Chondrocyte (in vitro differentiated cells): ENCODE data around the gene KRT16. TPM values are rescaled to one million over a fixed set of nuclear protein-coding genes. Genes with fewer than 3 reads are reported as not detected.

Experiments
- DNase-seq: peaks from one replicate; pipeline ENCODE4 v3.0.0; 2021; ENCODE audit warnings: mixed read lengths, low spot score
- H3K27ac Mint-ChIP-seq: one replicate; pipeline ENCODE4 v1.8.0; 2021; ENCODE audit warnings: mild to moderate bottlenecking, moderate library complexity, mixed read lengths; ENCODE audit not compliant: unreplicated experiment
- H3K27me3 Mint-ChIP-seq: 2 replicates; pipeline ENCODE4 v1.8.0; 2021; ENCODE audit warnings: low read depth, mixed read lengths
- H3K36me3 Mint-ChIP-seq: 2 replicates; pipeline ENCODE4 v1.8.0; 2021; ENCODE audit warnings: low read depth, mixed read lengths
- H3K4me1 Mint-ChIP-seq: 2 replicates; pipeline ENCODE4 v1.8.0; 2021; ENCODE audit warnings: low read depth, mild to moderate bottlenecking, mixed read lengths
- H3K4me3 Mint-ChIP-seq: one replicate; pipeline ENCODE4 v1.8.0; 2021; ENCODE audit warnings: mild to moderate bottlenecking, moderate library complexity, mixed read lengths; ENCODE audit not compliant: unreplicated experiment
- H3K9me3 Mint-ChIP-seq: 2 replicates; pipeline ENCODE4 v1.8.0; 2021; ENCODE audit warnings: low read depth, mixed read lengths
- total RNA-seq: library from RNA; stranded (reverse); gene quantifications from 3 replicates; pipeline ENCODE4 v1.2.1, GENCODE V29; 2021
- TF ChIP-seq, protein P1 (sequence below): fragments of 200-600 bp; sonication (generic); IDR thresholded peaks from 2 replicates; pipeline ENCODE4 v1.5.0; 2021; ENCODE audit warnings: antibody characterized with exemption, mild to moderate bottlenecking, moderate library complexity

The KRT16 gene
- total RNA-seq, 1 donor from 2014 or later = 5.9 TPM

DNA sequence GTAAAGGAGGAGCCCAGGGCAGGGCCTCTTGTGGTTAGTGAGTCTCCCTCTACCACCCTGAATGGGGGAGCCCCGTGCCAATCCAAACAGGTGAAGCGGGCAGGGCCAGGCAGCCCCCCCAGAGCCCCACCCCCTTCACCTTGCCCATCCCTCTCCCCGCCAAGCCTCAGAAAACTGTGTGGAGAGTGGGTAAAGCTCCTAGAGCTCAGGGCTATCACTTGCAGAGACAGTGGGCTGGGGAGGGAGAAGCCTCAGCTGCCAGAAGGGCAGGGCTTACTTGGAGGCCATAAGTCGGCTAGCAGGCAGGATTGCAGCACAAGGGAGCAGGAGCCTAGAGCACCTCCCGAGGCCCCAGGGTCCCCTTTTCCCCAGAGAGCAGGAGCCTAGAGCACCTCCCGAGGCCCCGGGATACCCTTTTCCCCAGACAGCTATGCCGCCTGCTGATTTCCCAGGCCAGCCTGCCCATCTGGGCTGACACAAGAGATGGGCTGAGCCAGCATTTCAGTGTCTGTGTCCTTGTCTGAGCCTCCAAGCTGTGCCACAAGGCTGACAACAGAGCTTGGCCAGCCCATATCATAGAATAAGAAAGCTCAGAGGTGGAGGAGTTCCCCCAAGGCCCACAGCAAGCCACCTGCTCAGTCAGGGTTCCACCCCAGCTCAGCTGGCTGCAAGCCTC lies 19.1 kb downstream of the KRT16 start:
- Mint-ChIP-seq H3K27me3 (peaks cover 28% of the 10 kb centered on the region), H3K27ac (no peak overlapping the region)

DNA sequence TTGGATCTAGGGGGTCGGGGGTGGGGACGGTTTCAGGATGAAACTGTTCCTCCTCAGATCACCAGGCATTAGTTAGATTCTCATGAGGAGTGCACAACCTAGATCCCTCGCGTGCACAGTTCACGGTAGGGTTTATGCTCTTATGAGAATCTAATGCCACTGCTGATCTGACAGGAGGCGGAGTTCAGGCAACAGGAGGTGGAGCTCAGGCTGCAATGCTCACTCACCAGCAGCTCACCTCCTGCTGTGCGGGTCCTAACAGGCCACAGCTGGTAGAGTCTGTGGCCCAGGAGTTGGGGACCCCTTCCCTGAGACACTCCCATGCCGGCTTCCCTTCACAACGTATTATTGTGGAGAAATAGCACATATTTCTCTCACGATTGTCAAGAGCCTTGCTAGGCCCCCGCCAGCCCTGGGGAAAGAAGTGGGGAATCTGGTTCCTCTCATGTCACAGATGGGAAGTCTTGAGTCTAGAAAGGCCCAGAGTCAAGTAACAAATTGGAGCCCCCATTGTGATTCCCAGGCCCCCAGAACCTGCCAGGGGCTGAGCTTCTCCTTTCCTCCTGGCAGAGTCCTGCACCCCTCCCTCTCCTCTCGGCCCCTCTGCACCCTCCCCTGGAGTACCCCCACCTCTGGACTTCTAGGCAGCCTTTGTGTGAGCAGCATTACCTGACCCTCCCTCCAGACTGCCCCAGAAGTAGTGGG lies 19.8 kb downstream of the KRT16 start:
- peaks cover 6% of the 10 kb centered on the region for H3K4me1 Mint-ChIP-seq
- H3K9me3 Mint-ChIP-seq = peaks cover 5% of the 10 kb centered on the region
- no peak overlapping the region for H3K27ac Mint-ChIP-seq
- H3K4me3 Mint-ChIP-seq = no peak overlapping the region
- no peak for DNase-seq
- peaks cover 28% of the 10 kb centered on the region for H3K27me3 Mint-ChIP-seq
- H3K36me3 Mint-ChIP-seq = peaks cover 4% of the 10 kb centered on the region
- TF ChIP-seq, protein P1, sequence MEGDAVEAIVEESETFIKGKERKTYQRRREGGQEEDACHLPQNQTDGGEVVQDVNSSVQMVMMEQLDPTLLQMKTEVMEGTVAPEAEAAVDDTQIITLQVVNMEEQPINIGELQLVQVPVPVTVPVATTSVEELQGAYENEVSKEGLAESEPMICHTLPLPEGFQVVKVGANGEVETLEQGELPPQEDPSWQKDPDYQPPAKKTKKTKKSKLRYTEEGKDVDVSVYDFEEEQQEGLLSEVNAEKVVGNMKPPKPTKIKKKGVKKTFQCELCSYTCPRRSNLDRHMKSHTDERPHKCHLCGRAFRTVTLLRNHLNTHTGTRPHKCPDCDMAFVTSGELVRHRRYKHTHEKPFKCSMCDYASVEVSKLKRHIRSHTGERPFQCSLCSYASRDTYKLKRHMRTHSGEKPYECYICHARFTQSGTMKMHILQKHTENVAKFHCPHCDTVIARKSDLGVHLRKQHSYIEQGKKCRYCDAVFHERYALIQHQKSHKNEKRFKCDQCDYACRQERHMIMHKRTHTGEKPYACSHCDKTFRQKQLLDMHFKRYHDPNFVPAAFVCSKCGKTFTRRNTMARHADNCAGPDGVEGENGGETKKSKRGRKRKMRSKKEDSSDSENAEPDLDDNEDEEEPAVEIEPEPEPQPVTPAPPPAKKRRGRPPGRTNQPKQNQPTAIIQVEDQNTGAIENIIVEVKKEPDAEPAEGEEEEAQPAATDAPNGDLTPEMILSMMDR = no peak

More for the DNA sequence above, 19.1 kb downstream of the KRT16 start:
- TF ChIP-seq, protein P1 = no peak
- Mint-ChIP-seq H3K4me3 (no peak overlapping the region), H3K4me1 (peaks cover 3% of the 10 kb centered on the region), H3K36me3 (peaks cover 4% of the 10 kb centered on the region), H3K9me3 (peaks cover 5% of the 10 kb centered on the region)
- no peak for DNase-seq

DNA sequence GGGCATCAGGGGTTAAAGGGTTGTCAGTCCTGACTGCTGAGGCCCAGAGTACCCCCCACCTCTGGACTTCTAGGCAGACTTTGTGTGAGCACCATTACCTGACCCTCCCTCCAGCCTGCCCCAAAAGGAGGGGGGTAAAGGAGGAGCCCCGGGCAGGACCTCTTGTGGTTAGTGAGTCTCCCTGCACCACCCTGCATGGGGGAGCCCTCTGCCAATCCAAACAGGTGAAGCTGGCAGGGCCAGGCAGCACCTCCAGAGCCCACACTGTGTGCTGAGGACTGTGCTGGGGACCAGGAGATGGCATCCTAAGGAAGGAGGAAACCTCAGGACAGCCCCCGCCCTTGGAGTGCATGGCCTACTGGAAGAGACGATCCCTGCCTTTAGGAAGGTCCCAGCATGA lies 23.3 kb downstream of the KRT16 start:
- TF ChIP-seq, protein P1 = no peak
- DNase-seq = no peak
- peaks cover 22% of the 10 kb centered on the region for H3K27me3 Mint-ChIP-seq
- no peak overlapping the region for H3K4me3 Mint-ChIP-seq
- H3K4me1 Mint-ChIP-seq = peaks cover 6% of the 10 kb centered on the region
- peaks cover 4% of the 10 kb centered on the region for H3K36me3 Mint-ChIP-seq
- peaks cover 5% of the 10 kb centered on the region for H3K9me3 Mint-ChIP-seq
- H3K27ac Mint-ChIP-seq = no peak overlapping the region

DNA sequence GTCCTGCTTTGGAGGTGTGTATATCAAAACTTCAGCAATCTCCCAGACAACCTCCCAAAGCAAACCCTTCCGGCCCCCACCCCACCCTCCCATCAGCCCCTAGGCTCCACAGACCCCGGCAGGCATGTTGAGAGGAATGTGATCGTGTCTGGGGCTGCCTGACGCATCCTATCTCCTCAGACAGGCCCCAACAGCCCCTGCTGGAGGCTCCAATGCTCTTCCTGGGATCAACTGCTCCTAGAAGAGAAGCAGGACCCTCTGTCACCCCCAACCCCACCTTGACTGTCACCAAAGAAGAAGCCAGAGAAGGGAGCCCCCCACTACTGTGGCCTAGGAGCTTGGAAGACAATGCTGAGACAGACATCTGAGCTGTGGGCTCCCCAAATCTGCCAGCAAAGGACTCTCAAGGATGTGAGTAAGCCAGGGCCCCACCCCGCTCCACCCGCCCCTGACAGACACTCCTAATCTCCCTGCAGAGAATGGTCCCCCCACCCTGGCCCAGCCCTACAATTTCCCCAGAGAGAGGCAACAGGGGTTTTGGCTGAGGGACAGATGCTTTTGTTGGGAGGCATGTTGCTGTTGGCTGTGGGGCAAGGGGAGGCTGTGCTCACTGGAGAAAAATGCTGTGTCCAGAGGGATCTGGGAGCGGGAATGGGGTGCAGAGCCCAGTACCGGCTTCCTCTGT lies 24.3 kb downstream of the KRT16 start:
- no peak for DNase-seq
- Mint-ChIP-seq H3K27me3 (peaks cover 18% of the 10 kb centered on the region), H3K9me3 (peaks cover 5% of the 10 kb centered on the region), H3K27ac (no peak overlapping the region), H3K4me1 (peaks cover 6% of the 10 kb centered on the region), H3K4me3 (no peak overlapping the region), H3K36me3 (peaks cover 4% of the 10 kb centered on the region)
- TF ChIP-seq, protein P1 = no peak

DNA sequence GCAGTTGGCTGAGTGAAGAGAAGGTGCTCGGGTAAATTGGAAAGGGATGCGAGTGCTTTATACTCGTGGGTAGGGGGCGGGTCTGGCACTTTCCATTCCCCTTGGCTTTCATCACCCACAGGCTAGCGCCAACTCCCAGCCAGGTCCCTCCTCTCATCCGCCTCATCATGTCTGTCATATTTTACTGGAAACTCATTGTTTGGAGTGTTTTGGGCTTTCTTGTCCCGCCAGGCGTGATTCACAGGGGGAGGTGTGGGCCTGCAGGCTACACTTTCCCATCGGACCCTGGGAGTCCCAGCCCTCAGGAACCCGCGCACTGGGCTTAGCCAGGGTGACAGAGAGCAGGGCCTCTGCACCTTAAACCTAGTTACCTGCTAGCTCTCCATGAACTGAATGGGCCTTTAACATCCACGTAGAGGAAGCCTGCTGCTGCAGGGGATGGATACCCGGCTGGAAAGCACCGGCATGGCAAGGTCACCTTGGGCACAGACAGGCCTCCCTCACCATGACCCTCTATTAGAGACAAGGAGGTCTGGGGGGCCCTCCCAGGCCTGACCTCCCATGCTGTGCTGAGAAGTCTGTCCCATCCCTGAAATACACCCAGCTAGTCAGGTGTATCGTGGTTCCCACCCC lies 25.6 kb downstream of the KRT16 start, which contains the start of gene KRT14:
TSS of gene KRT14 (minus strand) at position 33 of the 633 bp plus-strand sequence. CDS start 61 bp downstream, outside the sequence.
- peaks cover 4% of the 10 kb centered on the region for H3K36me3 Mint-ChIP-seq
- TF ChIP-seq, protein P1 = no peak
- peaks cover 20% of the 10 kb centered on the region for H3K27me3 Mint-ChIP-seq
- DNase-seq = no peak
- no peak within 1 kb of the TSS for H3K27ac Mint-ChIP-seq
- H3K9me3 Mint-ChIP-seq = peaks cover 5% of the 10 kb centered on the region
- peaks cover 6% of the 10 kb centered on the region for H3K4me1 Mint-ChIP-seq
- H3K4me3 Mint-ChIP-seq = no peak within 1 kb of the TSS
